Left lung (tissue), 10 donors: ENCODE measurements around the gene TEX52. TPM values are rescaled to one million over a fixed set of nuclear protein-coding genes. Genes with fewer than 3 reads are reported as not detected.

Experiments used
- ATAC-seq: fragments of 200-7000 bp; cut with Tn5 transposase; one replicate; pipeline ENCODE4 v1.9.1; 2020; ENCODE audit warnings: moderate library complexity
- DNase-seq, 4 donors: peaks; one replicate each; pipeline ENCODE4 v3.0.0-alpha.2; 2013 to 2020
- H3K27ac ChIP-seq, 2 donors: fragments of 200-600 bp; sonication (generic) in 1 of 2; one replicate each; pipeline versions ENCODE4 v1.5.0 to v1.8.0; 2020 to 2021
- H3K27me3 ChIP-seq, 2 donors: fragments of 200-600 bp; sonication (generic) in 1 of 2; one replicate each; pipeline versions ENCODE4 v1.5.0 to v1.8.0; 2020 to 2021
- H3K36me3 ChIP-seq, 2 donors: fragments of 200-600 bp; sonication (generic) in 1 of 2; one replicate each; pipeline versions ENCODE4 v1.5.0 to v1.8.0; 2020 to 2021
- H3K4me1 ChIP-seq, 2 donors: fragments of 200-600 bp; one replicate each; pipeline ENCODE4 v1.8.0; 2021
- H3K4me3 ChIP-seq, 2 donors: fragments of 200-600 bp; sonication (generic) in 1 of 2; one replicate each; pipeline versions ENCODE4 v1.5.0 to v1.8.0; 2020 to 2021; ENCODE audit warnings: mild to moderate bottlenecking in 1 of 2
- H3K9me3 ChIP-seq, 2 donors: fragments of 200-600 bp; sonication (generic) in 1 of 2; one replicate each; pipeline versions ENCODE4 v1.5.0 to v1.8.0; 2020 to 2021
- intact Hi-C, 2 donors: fragments of 100-400 bp; cut with DNase I; formaldehyde crosslinking; loops; one replicate each; pipeline versions ENCODE4 v1.11.2 to v1.14.2; 2022
- polyA plus RNA-seq, 6 donors: library from polyadenylated mRNA; unstranded; fragments of 120-200 nt; gene quantifications; one replicate each; pipeline ENCODE4 v1.2.1, GENCODE V29; 2013; ENCODE audit not compliant: insufficient read length in 6 of 6
- total RNA-seq, 2 donors: library from RNA; stranded (reverse); fragmentation: NEBNext Ultra II Directional; extraction: Animal tissue kit (Norgen Biotek cat#: 25700); gene quantifications; one replicate each; pipeline ENCODE4 v1.2.1, GENCODE V29; 2021
- TF ChIP-seq, protein P1 (sequence below), 2 donors: fragments of 200-600 bp; sonication (generic) in 1 of 2; IDR thresholded peaks; one replicate each; pipeline versions ENCODE4 v1.5.0 to v1.8.0; 2021; ENCODE audit warnings: antibody characterized with exemption in 2 of 2
- donor health status: DM: no; HTN: yes; CAD: no.
- donor health status: DM: no; HTN: no; CAD: no.

Gene TEX52
- total and polyA plus RNA-seq, 8 donors: 1.9 to 4.6 (median 3.3) TPM; not detected in 2

DNA sequence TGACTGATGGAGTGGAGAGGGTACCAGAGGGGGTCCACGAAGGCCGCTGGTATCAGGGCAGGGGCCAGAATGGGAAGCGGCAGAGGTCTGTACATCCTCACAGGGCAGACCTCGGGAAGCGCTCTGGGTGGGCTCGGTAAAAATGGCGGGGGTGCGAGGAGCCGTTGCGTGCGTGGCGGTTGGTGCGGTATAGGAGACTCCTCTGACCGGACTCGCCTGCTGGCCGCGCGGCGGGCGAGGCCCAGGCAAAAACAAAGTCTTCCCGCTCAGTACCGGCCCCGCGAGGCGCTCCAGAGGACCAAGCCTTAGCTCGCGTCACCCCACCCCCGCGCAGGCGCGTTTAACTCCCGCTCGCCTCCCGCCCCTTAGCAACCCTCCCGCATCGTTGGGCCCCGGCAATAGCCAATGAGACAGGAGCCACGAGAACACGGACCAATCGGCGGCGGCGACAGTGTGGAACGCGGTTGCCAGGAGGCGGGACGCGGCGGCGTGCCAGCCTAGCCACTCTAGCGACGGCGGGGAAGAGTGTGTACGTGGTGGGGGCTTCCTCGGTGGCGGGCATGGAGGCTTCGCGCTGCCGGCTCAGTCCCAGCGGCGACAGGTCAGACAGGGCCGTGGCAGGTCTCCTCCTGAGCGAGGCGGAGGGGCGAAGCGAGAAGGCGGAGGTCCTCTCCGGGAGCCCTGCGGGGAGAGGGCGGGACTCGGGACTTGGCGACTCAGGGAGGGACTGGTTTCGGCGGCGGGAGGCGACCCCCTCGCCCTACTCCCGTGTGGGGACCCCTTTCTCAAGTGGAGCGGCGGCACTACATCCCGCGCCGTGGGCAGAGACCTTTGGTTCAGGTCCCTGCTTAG, 33.8 kb upstream of the TEX52 start, which contains the start of gene TULP3:
Gene TULP3, plus strand, starts transcription at position 504 of the 852 bp plus-strand sequence. Its CDS starts 57 bp downstream, at position 561.
- TF ChIP-seq, protein P1, sequence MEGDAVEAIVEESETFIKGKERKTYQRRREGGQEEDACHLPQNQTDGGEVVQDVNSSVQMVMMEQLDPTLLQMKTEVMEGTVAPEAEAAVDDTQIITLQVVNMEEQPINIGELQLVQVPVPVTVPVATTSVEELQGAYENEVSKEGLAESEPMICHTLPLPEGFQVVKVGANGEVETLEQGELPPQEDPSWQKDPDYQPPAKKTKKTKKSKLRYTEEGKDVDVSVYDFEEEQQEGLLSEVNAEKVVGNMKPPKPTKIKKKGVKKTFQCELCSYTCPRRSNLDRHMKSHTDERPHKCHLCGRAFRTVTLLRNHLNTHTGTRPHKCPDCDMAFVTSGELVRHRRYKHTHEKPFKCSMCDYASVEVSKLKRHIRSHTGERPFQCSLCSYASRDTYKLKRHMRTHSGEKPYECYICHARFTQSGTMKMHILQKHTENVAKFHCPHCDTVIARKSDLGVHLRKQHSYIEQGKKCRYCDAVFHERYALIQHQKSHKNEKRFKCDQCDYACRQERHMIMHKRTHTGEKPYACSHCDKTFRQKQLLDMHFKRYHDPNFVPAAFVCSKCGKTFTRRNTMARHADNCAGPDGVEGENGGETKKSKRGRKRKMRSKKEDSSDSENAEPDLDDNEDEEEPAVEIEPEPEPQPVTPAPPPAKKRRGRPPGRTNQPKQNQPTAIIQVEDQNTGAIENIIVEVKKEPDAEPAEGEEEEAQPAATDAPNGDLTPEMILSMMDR (IDR thresholded peaks at IDR 0.05): no peak
- Histone ChIP-seq H3K4me1 (peaks cover 0 to 21% of the 10 kb centered on the region in 2 donors), H3K27me3 (no peaks in the 10 kb centered on the region), H3K4me3 (peak within 1 kb of the TSS; percentile 64 to 94), H3K27ac (peak within 1 kb of the TSS; percentile 83 to 93), H3K36me3 (peaks cover 0 to 15% of the 10 kb centered on the region in 2 donors), H3K9me3 (no peaks in the 10 kb centered on the region)
- intact Hi-C loops: no loop called here
- DNase-seq: peak; percentile 98 to 99 (median 99)
- peak; percentile 98 for ATAC-seq

DNA sequence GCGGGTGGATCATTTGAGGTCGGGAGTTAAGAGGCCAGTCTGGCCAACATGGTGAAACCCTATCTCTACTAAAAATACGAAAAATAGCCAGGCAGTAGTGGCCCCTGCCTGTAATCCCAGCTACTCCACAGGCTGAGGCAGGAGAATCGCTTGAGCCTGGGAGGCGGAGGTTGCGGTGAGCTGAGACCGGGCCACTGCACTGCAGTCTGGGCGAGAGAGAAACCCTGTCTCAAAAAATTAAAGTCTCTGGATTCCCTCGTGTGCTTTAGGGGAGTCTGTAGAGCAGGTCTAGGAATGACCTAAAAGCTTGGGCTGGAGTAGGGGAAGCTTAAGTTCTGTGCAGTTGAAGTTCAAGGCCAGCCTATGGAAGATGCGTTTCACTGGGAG, 33.2 kb upstream of the TEX52 start:
- H3K4me1 ChIP-seq: peaks cover 0 to 21% of the 10 kb centered on the region in 2 donors
- TF ChIP-seq, protein P1 (IDR thresholded peaks at IDR 0.05): no peak
- H3K27me3 ChIP-seq: no peaks in the 10 kb centered on the region
- H3K9me3 ChIP-seq: no peaks in the 10 kb centered on the region
- peak overlapping the region; percentile 83 to 93 for H3K27ac ChIP-seq
- ATAC-seq: no peak
- intact Hi-C loops: no loop called here
- H3K36me3 ChIP-seq: peaks cover 0 to 15% of the 10 kb centered on the region in 2 donors
- DNase-seq: peak in 1 of 4 donors; percentile 37
- peak overlapping the region; percentile 64 to 94 for H3K4me3 ChIP-seq

DNA sequence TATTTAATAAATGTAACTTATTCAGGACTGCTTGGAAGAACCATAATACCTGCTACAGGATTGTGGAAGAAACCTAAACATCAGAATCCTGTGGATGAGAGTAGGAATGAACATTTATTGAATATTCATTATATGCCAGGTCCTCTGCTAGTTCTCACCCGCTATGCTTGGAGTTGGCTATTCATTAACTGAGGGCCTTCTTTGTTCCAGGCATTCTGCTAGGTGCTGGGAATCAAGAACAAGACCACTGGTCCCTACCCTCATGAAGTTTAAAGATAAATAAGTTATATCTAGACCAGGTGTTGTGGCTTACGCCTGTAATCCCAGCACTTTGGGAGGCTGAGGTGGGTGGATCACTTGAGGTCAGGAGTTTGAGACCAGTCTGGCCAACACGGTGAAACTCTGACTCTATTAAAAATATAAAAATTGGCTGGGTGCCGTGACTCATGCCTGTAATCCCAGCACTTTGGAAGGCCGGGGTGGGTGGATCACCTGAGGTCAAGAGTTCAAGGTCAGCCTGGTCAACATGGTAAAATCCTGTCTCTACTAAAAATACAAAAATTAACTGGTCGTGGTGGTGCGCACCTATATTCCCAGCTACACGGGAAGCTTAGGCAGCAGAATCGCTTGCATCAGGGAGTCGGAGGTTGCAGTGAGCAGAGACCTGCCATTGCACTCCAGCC, 30.1 kb upstream of the TEX52 start:
- TF ChIP-seq, protein P1 (IDR thresholded peaks at IDR 0.05): no peak
- intact Hi-C loops: no loop called here
- H3K36me3 ChIP-seq: peaks cover 0 to 15% of the 10 kb centered on the region in 2 donors
- ATAC-seq (no peak), DNase-seq (no peak)
- H3K27me3 ChIP-seq: no peaks in the 10 kb centered on the region
- H3K4me3 ChIP-seq: no peak overlapping the region
- H3K27ac ChIP-seq: no peak overlapping the region
- H3K9me3 ChIP-seq: no peaks in the 10 kb centered on the region
- peaks cover 0 to 13% of the 10 kb centered on the region in 2 donors for H3K4me1 ChIP-seq

DNA sequence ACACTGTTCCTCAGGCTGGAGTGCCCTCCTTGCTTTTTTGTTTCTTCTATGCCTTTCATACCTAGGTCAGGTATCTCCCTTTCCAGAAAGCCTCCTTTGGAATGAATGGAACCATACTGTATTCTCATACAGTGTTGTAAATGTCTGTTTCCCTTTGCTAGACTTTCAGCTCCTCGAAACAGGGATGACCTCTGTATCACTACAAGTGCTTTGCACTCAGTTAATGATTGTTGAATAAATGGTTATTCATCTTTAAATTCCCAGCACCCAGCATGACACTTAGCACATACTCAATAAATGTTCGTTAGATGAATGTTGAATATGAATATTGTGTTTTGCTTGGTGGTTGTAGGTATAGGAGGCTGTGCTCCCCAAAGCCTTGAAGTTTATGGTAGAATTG, 28.0 kb upstream of the TEX52 start:
- H3K27me3 ChIP-seq: no peaks in the 10 kb centered on the region
- H3K36me3 ChIP-seq: peaks cover 0 to 15% of the 10 kb centered on the region in 2 donors
- peaks cover 0 to under 1% of the 10 kb centered on the region in 2 donors for H3K4me1 ChIP-seq
- no peak overlapping the region for H3K27ac ChIP-seq
- no peaks in the 10 kb centered on the region for H3K9me3 ChIP-seq
- ATAC-seq (no peak), DNase-seq (no peak)
- no peak overlapping the region for H3K4me3 ChIP-seq
- TF ChIP-seq, protein P1 (IDR thresholded peaks at IDR 0.05): no peak
- intact Hi-C loops: no loop called here

DNA sequence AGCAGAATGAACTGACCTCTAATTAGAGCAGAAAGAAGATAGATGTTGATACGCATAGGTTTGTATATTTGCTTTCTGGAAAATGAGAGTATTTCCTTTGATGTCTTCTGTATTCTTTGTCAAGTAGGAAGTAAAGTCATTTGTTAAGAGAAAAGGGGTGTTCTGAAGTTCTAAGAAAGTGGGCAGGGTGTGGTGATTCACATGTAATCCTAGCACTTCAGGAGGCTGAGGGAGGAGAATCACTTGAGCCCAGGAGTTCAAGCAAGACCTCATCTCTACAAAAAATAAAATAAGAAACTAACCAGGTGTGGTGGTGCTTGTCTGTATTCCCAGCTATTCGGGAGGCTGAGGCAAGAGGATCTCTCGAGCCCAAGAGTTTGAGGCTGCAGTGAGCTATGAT, 23.0 kb upstream of the TEX52 start:
- intact Hi-C loops: no loop called here

More for the DNA sequence above, 23.0 kb upstream of the TEX52 start:
- TF ChIP-seq, protein P1 (IDR thresholded peaks at IDR 0.05): no peak
- Histone ChIP-seq H3K4me1 (peaks cover 8 to 28% of the 10 kb centered on the region in 2 donors), H3K27ac (no peak overlapping the region), H3K9me3 (no peaks in the 10 kb centered on the region), H3K4me3 (no peak overlapping the region), H3K27me3 (no peaks in the 10 kb centered on the region), H3K36me3 (no peaks in the 10 kb centered on the region)
- no peak for ATAC-seq
- no peak for DNase-seq
